ENCODE data around the gene TACR3. TPM values are rescaled to one million over a fixed set of nuclear protein-coding genes. Genes with fewer than 3 reads are reported as not detected.
"Not testable (repeated sequence)": the region's sequence is repeated elsewhere in the genome, so short reads cannot be mapped to it uniquely, and the experiment has no call there.

The TACR3 gene
- total RNA-seq, 1 experiment from 2014 or later, result 2.7 TPM

DNA sequence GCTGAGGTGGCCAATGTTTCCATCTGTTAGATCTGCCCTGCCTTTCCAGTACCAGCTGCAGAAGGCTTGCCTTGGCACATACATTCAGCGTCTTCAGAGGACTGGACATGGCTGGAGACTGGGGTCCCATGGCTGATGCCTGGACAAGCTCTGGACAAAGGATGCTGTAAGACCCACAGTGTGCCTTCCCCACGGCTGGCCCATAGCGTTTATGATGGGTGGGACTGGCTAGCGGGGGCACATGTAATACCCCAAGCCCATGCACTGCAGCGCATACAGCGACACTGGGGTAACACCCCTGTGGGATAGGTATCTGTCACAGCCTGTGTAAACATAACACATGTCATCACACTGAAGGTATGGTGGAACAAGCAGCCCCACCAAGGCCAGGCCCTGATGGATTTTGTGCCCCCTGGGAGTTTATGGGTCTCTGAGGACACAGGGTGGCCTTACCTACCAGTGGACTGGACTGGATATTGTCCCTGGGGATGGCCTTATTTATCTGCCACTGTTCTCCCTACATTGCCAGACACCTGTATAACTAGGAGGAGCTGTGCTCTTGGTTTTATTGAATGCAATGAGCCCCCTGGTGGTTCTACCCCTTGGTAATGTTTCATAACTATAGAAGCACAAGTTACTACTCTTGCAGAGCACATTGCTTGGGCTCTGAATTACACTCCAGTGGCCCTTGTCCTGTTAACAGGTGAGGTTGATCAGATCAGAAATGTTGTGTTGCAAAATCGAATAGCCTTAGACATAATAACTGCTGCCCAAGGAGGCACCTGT is 34.3 kb upstream of the TACR3 start:
- H3K27ac Mint-ChIP-seq, result no peak overlapping the region
- no peaks in the 10 kb centered on the region for H3K4me1 Mint-ChIP-seq
- no peak for DNase-seq (ENCODE audit: low spot score)
- TF ChIP-seq NR2C2 (CRISPR knock-in tag; IDR thresholded peaks at IDR 0.05) (no peak), GABPB1 (CRISPR knock-in tag; IDR thresholded peaks at IDR 0.05) (no peak), GTF2I (CRISPR knock-in tag; conservative IDR thresholded peaks at IDR 0.05) (no peak), CREB1 (CRISPR knock-in tag; IDR thresholded peaks at IDR 0.05) (no peak), FOXJ3 (CRISPR knock-in tag; IDR thresholded peaks at IDR 0.05; ENCODE audit: borderline replicate concordance) (no peak), TEAD4 (CRISPR knock-in tag; IDR thresholded peaks at IDR 0.05) (no peak), RELA (CRISPR knock-in tag; IDR thresholded peaks at IDR 0.05; ENCODE audit: borderline replicate concordance) (no peak), IRF2 (CRISPR knock-in tag; IDR thresholded peaks at IDR 0.05; ENCODE audit: borderline replicate concordance, low read depth) (no peak)
- TF ChIP-seq, protein P1, sequence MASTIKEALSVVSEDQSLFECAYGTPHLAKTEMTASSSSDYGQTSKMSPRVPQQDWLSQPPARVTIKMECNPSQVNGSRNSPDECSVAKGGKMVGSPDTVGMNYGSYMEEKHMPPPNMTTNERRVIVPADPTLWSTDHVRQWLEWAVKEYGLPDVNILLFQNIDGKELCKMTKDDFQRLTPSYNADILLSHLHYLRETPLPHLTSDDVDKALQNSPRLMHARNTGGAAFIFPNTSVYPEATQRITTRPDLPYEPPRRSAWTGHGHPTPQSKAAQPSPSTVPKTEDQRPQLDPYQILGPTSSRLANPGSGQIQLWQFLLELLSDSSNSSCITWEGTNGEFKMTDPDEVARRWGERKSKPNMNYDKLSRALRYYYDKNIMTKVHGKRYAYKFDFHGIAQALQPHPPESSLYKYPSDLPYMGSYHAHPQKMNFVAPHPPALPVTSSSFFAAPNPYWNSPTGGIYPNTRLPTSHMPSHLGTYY (CRISPR knock-in tag; IDR thresholded peaks at IDR 0.05), result no peak
- TF ChIP-seq, protein P2, sequence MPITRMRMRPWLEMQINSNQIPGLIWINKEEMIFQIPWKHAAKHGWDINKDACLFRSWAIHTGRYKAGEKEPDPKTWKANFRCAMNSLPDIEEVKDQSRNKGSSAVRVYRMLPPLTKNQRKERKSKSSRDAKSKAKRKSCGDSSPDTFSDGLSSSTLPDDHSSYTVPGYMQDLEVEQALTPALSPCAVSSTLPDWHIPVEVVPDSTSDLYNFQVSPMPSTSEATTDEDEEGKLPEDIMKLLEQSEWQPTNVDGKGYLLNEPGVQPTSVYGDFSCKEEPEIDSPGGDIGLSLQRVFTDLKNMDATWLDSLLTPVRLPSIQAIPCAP (CRISPR knock-in tag; IDR thresholded peaks at IDR 0.05), result no peak
- TF ChIP-seq, protein P3, sequence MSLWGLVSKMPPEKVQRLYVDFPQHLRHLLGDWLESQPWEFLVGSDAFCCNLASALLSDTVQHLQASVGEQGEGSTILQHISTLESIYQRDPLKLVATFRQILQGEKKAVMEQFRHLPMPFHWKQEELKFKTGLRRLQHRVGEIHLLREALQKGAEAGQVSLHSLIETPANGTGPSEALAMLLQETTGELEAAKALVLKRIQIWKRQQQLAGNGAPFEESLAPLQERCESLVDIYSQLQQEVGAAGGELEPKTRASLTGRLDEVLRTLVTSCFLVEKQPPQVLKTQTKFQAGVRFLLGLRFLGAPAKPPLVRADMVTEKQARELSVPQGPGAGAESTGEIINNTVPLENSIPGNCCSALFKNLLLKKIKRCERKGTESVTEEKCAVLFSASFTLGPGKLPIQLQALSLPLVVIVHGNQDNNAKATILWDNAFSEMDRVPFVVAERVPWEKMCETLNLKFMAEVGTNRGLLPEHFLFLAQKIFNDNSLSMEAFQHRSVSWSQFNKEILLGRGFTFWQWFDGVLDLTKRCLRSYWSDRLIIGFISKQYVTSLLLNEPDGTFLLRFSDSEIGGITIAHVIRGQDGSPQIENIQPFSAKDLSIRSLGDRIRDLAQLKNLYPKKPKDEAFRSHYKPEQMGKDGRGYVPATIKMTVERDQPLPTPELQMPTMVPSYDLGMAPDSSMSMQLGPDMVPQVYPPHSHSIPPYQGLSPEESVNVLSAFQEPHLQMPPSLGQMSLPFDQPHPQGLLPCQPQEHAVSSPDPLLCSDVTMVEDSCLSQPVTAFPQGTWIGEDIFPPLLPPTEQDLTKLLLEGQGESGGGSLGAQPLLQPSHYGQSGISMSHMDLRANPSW (CRISPR knock-in tag; conservative IDR thresholded peaks at IDR 0.05; ENCODE audit: low read depth), result no peak
- TF ChIP-seq, protein P4, sequence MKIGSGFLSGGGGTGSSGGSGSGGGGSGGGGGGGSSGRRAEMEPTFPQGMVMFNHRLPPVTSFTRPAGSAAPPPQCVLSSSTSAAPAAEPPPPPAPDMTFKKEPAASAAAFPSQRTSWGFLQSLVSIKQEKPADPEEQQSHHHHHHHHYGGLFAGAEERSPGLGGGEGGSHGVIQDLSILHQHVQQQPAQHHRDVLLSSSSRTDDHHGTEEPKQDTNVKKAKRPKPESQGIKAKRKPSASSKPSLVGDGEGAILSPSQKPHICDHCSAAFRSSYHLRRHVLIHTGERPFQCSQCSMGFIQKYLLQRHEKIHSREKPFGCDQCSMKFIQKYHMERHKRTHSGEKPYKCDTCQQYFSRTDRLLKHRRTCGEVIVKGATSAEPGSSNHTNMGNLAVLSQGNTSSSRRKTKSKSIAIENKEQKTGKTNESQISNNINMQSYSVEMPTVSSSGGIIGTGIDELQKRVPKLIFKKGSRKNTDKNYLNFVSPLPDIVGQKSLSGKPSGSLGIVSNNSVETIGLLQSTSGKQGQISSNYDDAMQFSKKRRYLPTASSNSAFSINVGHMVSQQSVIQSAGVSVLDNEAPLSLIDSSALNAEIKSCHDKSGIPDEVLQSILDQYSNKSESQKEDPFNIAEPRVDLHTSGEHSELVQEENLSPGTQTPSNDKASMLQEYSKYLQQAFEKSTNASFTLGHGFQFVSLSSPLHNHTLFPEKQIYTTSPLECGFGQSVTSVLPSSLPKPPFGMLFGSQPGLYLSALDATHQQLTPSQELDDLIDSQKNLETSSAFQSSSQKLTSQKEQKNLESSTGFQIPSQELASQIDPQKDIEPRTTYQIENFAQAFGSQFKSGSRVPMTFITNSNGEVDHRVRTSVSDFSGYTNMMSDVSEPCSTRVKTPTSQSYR (CRISPR knock-in tag; IDR thresholded peaks at IDR 0.05), result no peak
- TF ChIP-seq, protein P5, sequence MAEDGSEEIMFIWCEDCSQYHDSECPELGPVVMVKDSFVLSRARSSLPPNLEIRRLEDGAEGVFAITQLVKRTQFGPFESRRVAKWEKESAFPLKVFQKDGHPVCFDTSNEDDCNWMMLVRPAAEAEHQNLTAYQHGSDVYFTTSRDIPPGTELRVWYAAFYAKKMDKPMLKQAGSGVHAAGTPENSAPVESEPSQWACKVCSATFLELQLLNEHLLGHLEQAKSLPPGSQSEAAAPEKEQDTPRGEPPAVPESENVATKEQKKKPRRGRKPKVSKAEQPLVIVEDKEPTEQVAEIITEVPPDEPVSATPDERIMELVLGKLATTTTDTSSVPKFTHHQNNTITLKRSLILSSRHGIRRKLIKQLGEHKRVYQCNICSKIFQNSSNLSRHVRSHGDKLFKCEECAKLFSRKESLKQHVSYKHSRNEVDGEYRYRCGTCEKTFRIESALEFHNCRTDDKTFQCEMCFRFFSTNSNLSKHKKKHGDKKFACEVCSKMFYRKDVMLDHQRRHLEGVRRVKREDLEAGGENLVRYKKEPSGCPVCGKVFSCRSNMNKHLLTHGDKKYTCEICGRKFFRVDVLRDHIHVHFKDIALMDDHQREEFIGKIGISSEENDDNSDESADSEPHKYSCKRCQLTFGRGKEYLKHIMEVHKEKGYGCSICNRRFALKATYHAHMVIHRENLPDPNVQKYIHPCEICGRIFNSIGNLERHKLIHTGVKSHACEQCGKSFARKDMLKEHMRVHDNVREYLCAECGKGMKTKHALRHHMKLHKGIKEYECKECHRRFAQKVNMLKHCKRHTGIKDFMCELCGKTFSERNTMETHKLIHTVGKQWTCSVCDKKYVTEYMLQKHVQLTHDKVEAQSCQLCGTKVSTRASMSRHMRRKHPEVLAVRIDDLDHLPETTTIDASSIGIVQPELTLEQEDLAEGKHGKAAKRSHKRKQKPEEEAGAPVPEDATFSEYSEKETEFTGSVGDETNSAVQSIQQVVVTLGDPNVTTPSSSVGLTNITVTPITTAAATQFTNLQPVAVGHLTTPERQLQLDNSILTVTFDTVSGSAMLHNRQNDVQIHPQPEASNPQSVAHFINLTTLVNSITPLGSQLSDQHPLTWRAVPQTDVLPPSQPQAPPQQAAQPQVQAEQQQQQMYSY (CRISPR knock-in tag; IDR thresholded peaks at IDR 0.05), result no peak
- TF ChIP-seq, protein P6, sequence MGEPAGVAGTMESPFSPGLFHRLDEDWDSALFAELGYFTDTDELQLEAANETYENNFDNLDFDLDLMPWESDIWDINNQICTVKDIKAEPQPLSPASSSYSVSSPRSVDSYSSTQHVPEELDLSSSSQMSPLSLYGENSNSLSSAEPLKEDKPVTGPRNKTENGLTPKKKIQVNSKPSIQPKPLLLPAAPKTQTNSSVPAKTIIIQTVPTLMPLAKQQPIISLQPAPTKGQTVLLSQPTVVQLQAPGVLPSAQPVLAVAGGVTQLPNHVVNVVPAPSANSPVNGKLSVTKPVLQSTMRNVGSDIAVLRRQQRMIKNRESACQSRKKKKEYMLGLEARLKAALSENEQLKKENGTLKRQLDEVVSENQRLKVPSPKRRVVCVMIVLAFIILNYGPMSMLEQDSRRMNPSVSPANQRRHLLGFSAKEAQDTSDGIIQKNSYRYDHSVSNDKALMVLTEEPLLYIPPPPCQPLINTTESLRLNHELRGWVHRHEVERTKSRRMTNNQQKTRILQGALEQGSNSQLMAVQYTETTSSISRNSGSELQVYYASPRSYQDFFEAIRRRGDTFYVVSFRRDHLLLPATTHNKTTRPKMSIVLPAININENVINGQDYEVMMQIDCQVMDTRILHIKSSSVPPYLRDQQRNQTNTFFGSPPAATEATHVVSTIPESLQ (CRISPR knock-in tag; IDR thresholded peaks at IDR 0.05), result no peak
- TF ChIP-seq, protein P7, sequence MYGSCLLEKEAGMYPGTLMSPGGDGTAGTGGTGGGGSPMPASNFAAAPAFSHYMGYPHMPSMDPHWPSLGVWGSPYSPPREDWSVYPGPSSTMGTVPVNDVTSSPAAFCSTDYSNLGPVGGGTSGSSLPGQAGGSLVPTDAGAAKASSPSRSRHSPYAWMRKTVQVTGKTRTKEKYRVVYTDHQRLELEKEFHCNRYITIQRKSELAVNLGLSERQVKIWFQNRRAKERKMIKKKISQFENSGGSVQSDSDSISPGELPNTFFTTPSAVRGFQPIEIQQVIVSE (CRISPR knock-in tag; IDR thresholded peaks at IDR 0.05; ENCODE audit: borderline replicate concordance), result no peak
- ChIA-PET CTCF (interaction anchor here (1.1 kb wide), 1 partner anchor 32 kb away, joined by 3 read pairs; no protein-coding TSS in a partner anchor), POLR2A (no interaction called here)
- peaks cover 7% of the 10 kb centered on the region for H3K9me3 Mint-ChIP-seq
- H3K36me3 Mint-ChIP-seq, result no peaks in the 10 kb centered on the region; the same call in 1 of the 2 replicates
- no peak for ATAC-seq
- H3K4me3 Mint-ChIP-seq, result no peak overlapping the region
- H3K27me3 Mint-ChIP-seq (ENCODE audit: low read depth), result no peaks in the 10 kb centered on the region

DNA sequence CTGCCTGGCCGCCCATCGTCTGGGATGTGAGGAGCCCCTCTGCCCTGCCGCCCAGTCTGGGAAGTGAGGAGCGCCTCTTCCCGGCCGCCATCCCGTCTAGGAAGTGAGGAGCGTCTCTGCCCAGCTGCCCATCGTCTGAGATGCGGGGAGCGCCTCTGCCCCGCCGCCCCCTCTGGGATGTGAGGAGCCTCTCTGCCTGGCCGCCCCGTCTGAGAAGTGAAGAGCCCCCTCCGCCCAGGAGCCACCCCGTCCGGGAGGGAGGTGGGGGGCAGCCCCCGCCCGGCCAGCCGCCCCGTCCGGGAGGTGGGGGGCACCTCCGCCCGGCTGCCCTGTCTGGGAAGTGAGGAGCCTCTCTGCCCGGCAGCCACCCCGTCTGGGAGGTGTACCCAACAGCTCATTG is 3.4 kb upstream of the TACR3 start:
- H3K9me3 Mint-ChIP-seq; POLR2A ChIA-PET; H3K27ac Mint-ChIP-seq; ATAC-seq; CTCF ChIA-PET; DNase-seq (ENCODE audit: low spot score); H3K36me3 Mint-ChIP-seq; H3K4me3 Mint-ChIP-seq: not testable (repeated sequence)
- Mint-ChIP-seq H3K4me1 (peaks cover 14% of the 10 kb centered on the region), H3K27me3 (ENCODE audit: low read depth) (peaks cover 27% of the 10 kb centered on the region)

Data from WTC11 (cell line).